GM12892 (cell line): ENCODE results near the gene MYL3.

Experiments
- POLR2A ChIP-seq: IDR thresholded peaks from 2 replicates; pipeline ENCODE4 v1.6.1; 2011; ENCODE audit warnings: low read depth, low read length, control low read depth
- TAF1 ChIP-seq: IDR thresholded peaks from 2 replicates; pipeline ENCODE4 v1.6.1; 2011; ENCODE audit warnings: low read depth, mild to moderate bottlenecking, control low read depth, low read length, borderline replicate concordance

DNA sequence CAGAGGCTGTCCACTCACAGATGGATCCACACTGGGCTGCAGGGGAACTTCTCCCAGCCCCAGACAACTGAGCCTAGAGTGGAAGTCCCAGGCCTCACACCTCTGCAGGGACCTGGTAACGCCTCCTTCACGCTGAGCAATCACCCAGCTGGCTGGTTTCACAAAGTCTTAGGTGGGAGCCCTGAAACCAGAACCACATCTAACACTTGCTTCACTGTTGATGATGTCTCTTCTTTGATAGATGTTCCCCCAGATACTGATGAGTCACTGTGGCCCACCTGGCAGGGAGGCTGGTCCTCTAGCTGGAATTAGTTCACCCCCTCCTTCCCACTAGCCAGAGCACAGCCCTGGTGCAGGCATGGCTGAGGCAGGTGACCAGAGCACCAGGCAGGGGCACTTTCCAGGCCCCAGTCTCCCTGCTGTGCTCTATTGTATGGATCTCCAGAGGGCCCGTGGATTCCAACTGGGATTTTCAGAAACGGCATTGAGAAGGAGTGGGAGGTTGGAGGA, 33.5 kb downstream of the MYL3 start:
- no peak for TF ChIP-seq POLR2A
- no peak for TF ChIP-seq TAF1
